Large intestine (tissue), 3 donors: Measurements from ENCODE around the gene TJP1. TPM values are rescaled to one million over a fixed set of nuclear protein-coding genes. Genes with fewer than 3 reads are reported as not detected.
"Not testable (repeated sequence)": the region's sequence is repeated elsewhere in the genome, so short reads cannot be mapped to it uniquely, and the experiment has no call there.

Experiments used
- DNase-seq, 2 donors: peaks; one replicate each; pipeline versions ENCODE4 v3.0.0 to v3.0.0-alpha.2; 2013
- H3K27ac ChIP-seq: one replicate; pipeline ENCODE4 v1.5.1; 2013; ENCODE audit warnings: low read length
- H3K27me3 ChIP-seq: 2 replicates; pipeline ENCODE4 v1.6.1; 2013; ENCODE audit warnings: low read length; ENCODE audit not compliant: control insufficient read depth, insufficient read depth
- H3K36me3 ChIP-seq: 2 replicates; pipeline ENCODE4 v1.6.1; 2013; ENCODE audit warnings: low read length; ENCODE audit not compliant: control insufficient read depth, insufficient read depth
- H3K4me1 ChIP-seq: one replicate; pipeline ENCODE4 v1.6.1; 2013; ENCODE audit warnings: low read length; ENCODE audit not compliant: control insufficient read depth, insufficient read depth
- H3K4me3 ChIP-seq: one replicate; pipeline ENCODE4 v1.5.1; 2013; ENCODE audit warnings: low read length
- H3K9me3 ChIP-seq: one replicate; pipeline ENCODE4 v1.6.1; 2013; ENCODE audit warnings: mild to moderate bottlenecking, low read depth, low read length, moderate library complexity; ENCODE audit not compliant: control insufficient read depth
- WGBS: methylation state at CpG from one replicate; pipeline ENCODE4 v1.1.5; 2013; ENCODE audit warnings: low lambda C conversion rate; ENCODE audit not compliant: insufficient coverage; 5-methylcytosine and 5-hydroxymethylcytosine counted together
- polyA plus RNA-seq: library from polyadenylated mRNA; unstranded; fragments of 120-200 nt; gene quantifications from one replicate; pipeline ENCODE4 v1.2.1, GENCODE V29; 2013

TJP1 gene
- polyA plus RNA-seq, 1 donor = 62.9 TPM

DNA sequence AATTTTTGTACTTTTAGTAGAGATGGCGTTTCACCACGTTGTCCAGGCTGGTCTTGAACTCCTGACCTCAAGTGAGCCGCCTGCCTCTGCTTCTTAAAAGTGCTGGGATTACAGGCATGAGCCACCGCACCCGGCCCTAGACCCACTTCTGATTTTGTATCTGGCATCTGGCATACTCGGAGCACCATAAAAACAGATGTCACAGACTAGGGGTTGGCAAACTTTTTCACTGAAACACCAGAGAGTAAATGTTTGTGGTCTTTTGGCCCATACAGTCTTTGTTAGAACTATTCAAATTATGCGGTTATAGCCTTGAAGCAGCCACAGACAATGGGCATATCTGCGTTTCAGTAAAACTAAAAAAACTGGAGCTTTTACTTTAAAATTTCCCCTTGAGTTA lies 110.7 kb downstream of the TJP1 start:
- 80% methylated on average over 1 of the region's 8 CpGs for WGBS
- no peak for DNase-seq
- Histone ChIP-seq H3K4me3 (no peak overlapping the region), H3K4me1 (no peaks in the 10 kb centered on the region), H3K27ac (no peak overlapping the region), H3K27me3 (no peaks in the 10 kb centered on the region), H3K9me3 (no peaks in the 10 kb centered on the region), H3K36me3 (peaks cover 69% of the 10 kb centered on the region)

DNA sequence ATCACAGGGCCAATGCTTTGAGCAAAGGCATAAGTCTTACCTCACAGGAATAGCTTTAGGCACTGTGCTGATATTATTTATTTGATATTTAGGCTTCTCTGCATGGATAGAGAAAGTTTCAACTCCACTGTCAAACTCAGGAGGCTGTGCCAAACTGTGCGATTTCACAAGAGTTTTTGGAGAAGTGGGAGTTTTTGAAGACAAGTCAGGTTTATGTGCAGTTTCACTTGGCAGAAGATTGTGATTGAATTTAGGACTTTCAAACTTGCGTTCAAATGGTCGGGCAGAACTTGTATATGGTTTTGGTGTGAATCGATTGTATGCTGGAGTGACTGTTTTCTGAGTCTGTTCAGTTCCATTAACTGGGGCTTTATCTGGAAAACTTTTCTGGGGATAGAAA lies 113.7 kb downstream of the TJP1 start:
- WGBS = no CpG with 5 or more reads among the region's 4 CpGs

GRCh38 chr15:29704950-29705597 lies 117.2 kb downstream of the TJP1 start:
- Histone ChIP-seq H3K4me3 (no peak overlapping the region), H3K9me3 (no peaks in the 10 kb centered on the region), H3K27me3 (no peaks in the 10 kb centered on the region), H3K27ac (no peak overlapping the region), H3K4me1 (peaks cover 2% of the 10 kb centered on the region), H3K36me3 (peaks cover 71% of the 10 kb centered on the region)
- no peak for DNase-seq
- WGBS = no CpG with 5 or more reads among the region's 6 CpGs

More for the DNA sequence above, 113.7 kb downstream of the TJP1 start:
- no peak for DNase-seq
- H3K36me3 ChIP-seq = peaks cover 72% of the 10 kb centered on the region
- H3K27ac ChIP-seq = no peak overlapping the region
- no peaks in the 10 kb centered on the region for H3K4me1 ChIP-seq
- H3K27me3 ChIP-seq = no peaks in the 10 kb centered on the region
- H3K9me3 ChIP-seq = no peaks in the 10 kb centered on the region
- H3K4me3 ChIP-seq = no peak overlapping the region

GRCh38 chr15:29701151-29701550 lies 121.1 kb downstream of the TJP1 start:
- no peaks in the 10 kb centered on the region for H3K27me3 ChIP-seq
- no peak for DNase-seq
- WGBS = 78% methylated on average over 3 of the region's 5 CpGs

GRCh38 chr15:29700296-29700695 lies 122.0 kb downstream of the TJP1 start:
- 14% methylated on average over 2 of the region's 3 CpGs for WGBS
- H3K4me1 ChIP-seq = peaks cover 2% of the 10 kb centered on the region
- no peak for DNase-seq
- H3K27me3 ChIP-seq = no peaks in the 10 kb centered on the region
- H3K27ac ChIP-seq = no peak overlapping the region
- no peak overlapping the region for H3K4me3 ChIP-seq
- no peaks in the 10 kb centered on the region for H3K9me3 ChIP-seq
- H3K36me3 ChIP-seq = peaks cover 51% of the 10 kb centered on the region

More at GRCh38 chr15:29701151-29701550, 121.1 kb downstream of the TJP1 start:
- Histone ChIP-seq H3K4me1 (peaks cover 2% of the 10 kb centered on the region), H3K27ac (no peak overlapping the region), H3K9me3 (no peaks in the 10 kb centered on the region), H3K4me3 (no peak overlapping the region), H3K36me3 (peaks cover 54% of the 10 kb centered on the region)

DNA sequence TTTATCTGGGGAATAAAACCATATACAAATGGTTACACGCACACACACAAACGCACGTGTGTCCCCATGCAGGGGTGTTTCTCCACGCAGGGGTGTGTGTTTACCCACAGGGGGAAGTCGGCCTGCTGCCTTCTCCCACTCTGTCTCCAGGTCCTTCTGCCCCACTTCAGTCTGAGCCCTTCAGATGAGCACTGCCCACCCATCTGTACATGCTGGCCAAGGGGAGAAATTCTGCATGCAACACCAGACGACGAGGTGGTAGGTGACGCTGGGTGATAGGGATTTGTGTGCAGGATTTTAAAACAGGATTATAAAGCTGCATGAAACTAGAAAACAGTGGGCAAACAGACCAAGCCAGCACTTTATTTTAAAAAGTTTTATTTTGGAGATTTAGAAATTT lies 122.5 kb downstream of the TJP1 start:
- Histone ChIP-seq H3K27me3 (no peaks in the 10 kb centered on the region), H3K4me3 (no peak overlapping the region), H3K9me3 (no peaks in the 10 kb centered on the region), H3K27ac (no peak overlapping the region), H3K4me1 (peaks cover 2% of the 10 kb centered on the region), H3K36me3 (peaks cover 46% of the 10 kb centered on the region)
- WGBS = 63% methylated on average over 2 of the region's 8 CpGs
- no peak for DNase-seq

- Histone ChIP-seq H3K4me3 (no peak overlapping the region), H3K9me3 (no peaks in the 10 kb centered on the region), H3K27me3 (no peaks in the 10 kb centered on the region), H3K27ac (no peak overlapping the region), H3K36me3 (peaks cover 31% of the 10 kb centered on the region), H3K4me1 (peaks cover 2% of the 10 kb centered on the region)
- peak; percentile 23 to 38 for DNase-seq
- no CpG with 5 or more reads among the region's 12 CpGs for WGBS
These were observed 124.1 kb downstream of the TJP1 start for GRCh38 chr15:29698030-29698701.

DNA sequence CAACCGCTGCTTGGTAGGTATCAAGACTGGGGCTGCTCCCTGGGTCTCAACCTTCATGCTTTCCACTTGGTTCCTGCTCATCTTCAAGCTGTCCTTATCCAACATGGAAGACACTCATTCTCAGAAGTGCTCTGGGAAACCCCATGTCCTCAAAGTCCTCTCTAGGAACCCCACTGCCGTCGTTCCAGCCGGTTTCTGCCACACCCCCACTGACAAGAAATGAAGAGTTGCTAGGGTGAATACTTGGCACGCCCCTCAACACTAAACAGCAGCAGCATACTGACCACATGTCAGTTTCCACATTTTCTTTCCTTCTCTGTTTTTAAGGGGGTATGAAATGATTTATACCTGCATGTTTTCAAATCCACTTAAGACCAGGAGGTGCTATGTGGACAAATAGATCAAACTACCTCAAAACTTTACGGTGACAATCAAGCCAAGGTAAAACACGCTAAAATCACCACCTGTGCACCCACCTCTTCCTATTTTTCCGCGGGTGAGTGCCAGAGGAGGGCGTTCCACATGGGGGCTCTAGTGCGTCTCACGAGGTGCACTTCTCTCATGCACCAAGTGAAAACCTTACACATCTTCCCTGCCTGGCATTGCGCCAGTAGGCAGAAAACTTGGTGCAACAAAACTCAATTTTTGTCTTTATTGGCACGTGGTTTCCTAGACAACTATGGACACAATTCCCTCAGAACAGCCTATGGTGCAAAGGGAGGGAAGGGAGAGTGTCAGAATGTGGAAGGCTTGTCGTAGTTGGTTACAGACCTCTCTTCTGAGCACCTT lies 125.1 kb downstream of the TJP1 start:
- 100% methylated on average over 1 of the region's 15 CpGs for WGBS
- Histone ChIP-seq H3K36me3 (peaks cover 24% of the 10 kb centered on the region), H3K4me3 (no peak overlapping the region), H3K4me1 (peaks cover 2% of the 10 kb centered on the region), H3K9me3 (no peaks in the 10 kb centered on the region), H3K27ac (no peak overlapping the region), H3K27me3 (no peaks in the 10 kb centered on the region)
- no peak for DNase-seq

GRCh38 chr15:29696506-29696905 lies 125.8 kb downstream of the TJP1 start:
- not testable (repeated sequence) for H3K4me1 ChIP-seq, DNase-seq
- WGBS = 93% methylated on average over 3 of the region's 7 CpGs

DNA sequence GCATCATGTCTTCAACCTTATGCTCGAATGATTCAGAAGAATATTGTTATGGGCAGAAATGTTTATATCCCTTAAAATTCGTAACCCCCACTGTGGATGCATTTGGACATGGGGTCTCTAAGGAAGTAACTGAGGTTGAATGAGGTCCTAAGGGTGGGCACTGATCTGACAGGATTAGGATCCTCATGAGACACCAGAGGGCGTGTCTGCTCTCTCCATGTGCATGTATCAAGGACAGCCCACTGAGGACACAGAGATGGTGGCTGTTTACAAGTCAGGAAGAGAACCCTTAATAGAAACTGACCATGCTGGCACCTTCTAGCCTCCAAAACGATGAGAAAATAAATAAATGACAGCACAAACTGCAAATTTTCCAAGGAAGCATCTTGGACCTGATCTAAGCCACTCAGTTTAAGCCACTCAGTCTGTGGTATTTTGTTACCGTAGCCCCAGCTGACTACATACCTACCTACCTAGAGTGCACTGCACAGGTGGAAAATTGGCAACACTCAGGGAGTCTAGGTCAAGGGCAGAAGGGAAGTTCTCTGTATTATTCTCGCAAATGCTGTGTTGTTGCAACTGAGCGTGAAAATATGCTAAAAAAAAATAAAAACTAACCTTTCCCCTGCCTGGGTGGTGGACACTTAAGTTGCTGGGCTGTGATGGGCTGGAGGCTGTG lies 126.6 kb downstream of the TJP1 start:
- WGBS = 80% methylated on average over 1 of the region's 7 CpGs
- Histone ChIP-seq H3K4me3 (no peak overlapping the region), H3K4me1 (peaks cover 2% of the 10 kb centered on the region), H3K27ac (no peak overlapping the region), H3K36me3 (peaks cover 14% of the 10 kb centered on the region), H3K27me3 (no peaks in the 10 kb centered on the region), H3K9me3 (no peaks in the 10 kb centered on the region)
- no peak for DNase-seq

More at GRCh38 chr15:29696506-29696905, 125.8 kb downstream of the TJP1 start:
- H3K27me3 ChIP-seq, H3K4me3 ChIP-seq, H3K9me3 ChIP-seq, H3K27ac ChIP-seq: not testable (repeated sequence)
- H3K36me3 ChIP-seq = peaks cover 21% of the 10 kb centered on the region
